Fibroblast of mammary gland (primary cell): ENCODE data around the gene PRPF19.

ENCODE experiments used
- DNase-seq: peaks from one replicate; pipeline ENCODE4 v3.0.0-alpha.2; 2010; ENCODE audit warnings: low read depth
- H3K4me3 ChIP-seq: 2 replicates; pipeline ENCODE4 v1.5.1; 2011; ENCODE audit warnings: low read depth, mild to moderate bottlenecking, low read length, moderate library complexity; ENCODE audit not compliant: control insufficient read depth
- CTCF ChIP-seq: conservative IDR thresholded peaks from 2 replicates; pipeline ENCODE4 v1.5.1; 2011; ENCODE audit warnings: low read depth, low read length, inconsistent platforms; ENCODE audit not compliant: control insufficient read depth, insufficient read depth

Gene PRPF19

DNA sequence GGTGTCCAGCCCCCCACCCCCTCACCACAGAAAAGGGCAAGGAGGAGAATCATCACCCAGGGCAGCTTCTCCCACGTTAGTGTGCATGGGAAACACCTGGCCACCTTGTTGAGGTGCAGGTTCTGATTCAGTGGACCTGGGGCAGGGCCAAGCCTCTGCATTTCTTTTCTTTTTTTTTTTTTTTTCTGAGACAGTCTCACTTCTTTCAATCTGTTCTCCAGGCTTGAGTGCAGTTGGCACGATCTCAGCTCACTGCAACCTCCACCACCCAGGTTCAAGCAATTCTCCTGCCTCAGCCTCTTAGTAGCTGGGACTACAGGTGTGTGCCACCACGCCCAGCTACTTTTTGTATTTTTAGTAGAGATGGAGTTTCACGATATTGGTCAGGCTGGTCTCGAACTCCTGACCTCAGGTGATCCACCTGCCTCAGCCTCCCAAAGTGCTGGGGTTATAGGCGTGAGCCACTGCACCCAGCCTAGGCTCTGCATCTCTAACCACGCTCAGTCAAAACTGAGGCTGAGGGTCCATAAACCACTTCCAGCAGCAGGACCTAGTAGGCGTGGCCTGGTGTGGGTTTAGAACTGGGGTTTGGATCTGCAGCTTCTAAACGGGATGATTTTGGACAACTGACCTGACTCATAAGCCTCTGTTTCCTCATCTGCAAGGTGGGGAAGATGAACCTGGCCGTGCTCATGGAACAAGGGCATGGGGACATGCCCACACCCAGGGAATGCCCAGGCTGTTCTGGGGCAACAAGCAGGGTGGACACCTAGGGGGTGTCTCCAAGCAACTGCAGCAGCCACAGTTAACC, 38.3 kb downstream of the PRPF19 start:
- DNase-seq = no peak
- no peak for TF ChIP-seq CTCF
- no peak overlapping the region for H3K4me3 ChIP-seq

- no peak for TF ChIP-seq CTCF
- DNase-seq = peak; percentile 35
- no peak within 1 kb of the TSS for H3K4me3 ChIP-seq
Observed at GRCh38 chr11:60866911-60867870, 39.2 kb downstream of the PRPF19 start, which contains the start of gene ZP1. Gene ZP1, plus strand, starts transcription at chr11:60867542. Its CDS starts 20 bp downstream, at chr11:60867562.

DNA sequence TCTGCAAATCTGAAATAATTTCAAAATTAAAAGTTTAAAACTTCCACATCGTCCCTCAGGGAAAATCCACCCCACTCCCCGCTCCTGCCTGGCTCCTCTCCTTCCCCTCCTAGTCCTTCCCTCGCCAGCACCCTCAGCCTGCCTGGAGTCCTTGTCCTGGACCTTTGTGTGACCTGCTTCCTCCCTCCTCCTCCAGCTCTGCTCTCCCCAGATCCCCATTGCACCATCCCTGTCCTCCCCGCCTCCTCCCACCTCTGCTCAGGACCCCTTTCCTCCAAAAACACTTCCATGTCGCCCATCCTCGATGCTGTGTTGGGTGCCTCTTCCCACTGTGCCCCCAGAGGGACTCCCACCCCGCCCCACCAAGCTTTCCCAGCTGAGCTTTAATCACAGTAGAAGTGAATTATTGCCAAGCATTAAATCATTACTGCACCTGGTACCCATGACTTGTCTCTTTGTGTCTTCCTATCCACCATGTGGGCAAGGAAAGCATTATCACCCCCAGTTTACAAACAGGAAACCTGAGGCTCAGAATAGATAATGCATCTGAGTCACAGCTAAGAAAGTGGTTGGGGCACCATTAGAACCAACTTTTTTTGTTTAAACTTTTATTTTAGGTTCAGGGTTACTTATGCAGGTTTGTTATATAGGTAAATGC, 41.4 kb downstream of the PRPF19 start:
- TF ChIP-seq CTCF = no peak
- DNase-seq = no peak
- no peak overlapping the region for H3K4me3 ChIP-seq

GRCh38 chr11:60863550-60864521, 42.5 kb downstream of the PRPF19 start:
- DNase-seq = no peak
- no peak for TF ChIP-seq CTCF
- H3K4me3 ChIP-seq = no peak overlapping the region

GRCh38 chr11:60862171-60862570, 44.2 kb downstream of the PRPF19 start:
- no peak for DNase-seq
- no peak overlapping the region for H3K4me3 ChIP-seq
- TF ChIP-seq CTCF = no peak
